Stomach (tissue), 4 donors: ENCODE measurements around the gene BRSK2.

Experiments
- CTCF ChIP-seq, 7 experiments: fragments of 450-650 bp in 4 of 7; fragments of 200-600 bp in 3 of 7; sonication (generic) in 3 of 7; IDR thresholded peaks; one replicate each; pipeline ENCODE4 v1.5.1; 2016 to 2019; ENCODE audit warnings: antibody characterized with exemption in 7 of 7, control low read depth in 2 of 7, mild to moderate bottlenecking in 1 of 7
- EP300 ChIP-seq: sonication (generic); formaldehyde crosslinking; IDR thresholded peaks from one replicate; pipeline ENCODE4 v1.6.1; 2017; ENCODE audit warnings: antibody characterized with exemption

DNA sequence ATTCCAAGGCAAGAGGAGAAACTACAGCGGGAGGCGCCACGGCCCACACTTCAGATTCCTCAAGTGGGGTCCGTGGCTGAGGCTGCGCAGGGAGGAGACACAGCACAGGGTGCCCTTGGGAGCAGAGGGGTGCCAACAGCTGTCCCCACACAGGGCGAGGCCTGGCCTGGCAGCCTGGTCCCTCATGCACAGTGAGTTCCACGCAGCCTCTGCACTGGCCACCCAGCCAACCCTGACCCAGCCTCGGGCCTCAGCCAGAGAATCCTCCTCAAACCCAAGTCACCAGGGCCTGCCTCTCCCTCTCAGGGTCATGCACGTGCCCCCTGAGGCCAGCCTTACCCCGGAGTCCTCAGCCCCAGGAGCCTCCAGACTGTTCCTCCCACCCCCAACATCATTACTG is 119.3 kb downstream of the BRSK2 start:
- TF ChIP-seq CTCF (IDR thresholded peaks at IDR 0.05) = no peak
- TF ChIP-seq EP300 = no peak
